SK-N-SH treated with all-trans-retinoic acid at 6 μM for 48 hours (cell line): ENCODE data around the gene UCKL1.

Source experiments
- ATAC-seq: fragments of 200-7000 bp; cut with Tn5 transposase; 3 replicates; pipeline ENCODE4 v1.9.1; 2020; ENCODE audit warnings: mild to moderate bottlenecking, moderate library complexity
- ARNTL ChIP-seq: fragments of 450-650 bp; formaldehyde crosslinking; IDR thresholded peaks from 2 replicates; pipeline ENCODE4 v1.5.0; 2020; ENCODE audit warnings: low read depth, mild to moderate bottlenecking, moderate library complexity, borderline replicate concordance
- BACH2 ChIP-seq: fragments of 250-450 bp; sonication (Bioruptor Pico); IDR thresholded peaks from 2 replicates; pipeline ENCODE4 v1.9.0; 2021; ENCODE audit warnings: mild to moderate bottlenecking, borderline replicate concordance
- CREB5 ChIP-seq: fragments of 250-450 bp; sonication (Bioruptor Pico); IDR thresholded peaks from 2 replicates; pipeline ENCODE4 v1.5.1; 2020; ENCODE audit warnings: low read depth, mild to moderate bottlenecking, moderate library complexity
- CSDC2 ChIP-seq: fragments of 250-450 bp; sonication (Bioruptor Pico); IDR thresholded peaks from 2 replicates; pipeline ENCODE4 v1.5.0; 2020; ENCODE audit warnings: mild to moderate bottlenecking, moderate library complexity
- CSRNP3 ChIP-seq: fragments of 250-450 bp; sonication (Bioruptor Pico); IDR thresholded peaks from 2 replicates; pipeline ENCODE4 v1.5.1; 2021; ENCODE audit warnings: mild to moderate bottlenecking, moderate library complexity
- ESRRG ChIP-seq: fragments of 250-450 bp; sonication (Bioruptor Pico); IDR thresholded peaks from 2 replicates; pipeline ENCODE4 v1.6.1; 2021; ENCODE audit warnings: mild to moderate bottlenecking
- GLIS3 ChIP-seq: fragments of 250-450 bp; sonication (Bioruptor Pico); IDR thresholded peaks from 2 replicates; pipeline ENCODE4 v1.5.0; 2020; ENCODE audit warnings: mild to moderate bottlenecking, moderate library complexity
- OSR1 ChIP-seq: fragments of 250-450 bp; sonication (Bioruptor Pico); IDR thresholded peaks from 2 replicates; pipeline ENCODE4 v1.8.0; 2022; ENCODE audit warnings: moderate library complexity, mild to moderate bottlenecking, inconsistent platforms
- PATZ1 ChIP-seq: fragments of 250-450 bp; sonication (Bioruptor Pico); IDR thresholded peaks from 2 replicates; pipeline ENCODE4 v1.8.0; 2020; ENCODE audit warnings: mild to moderate bottlenecking, moderate library complexity, borderline replicate concordance
- PPARA ChIP-seq: fragments of 250-450 bp; sonication (Bioruptor Pico); IDR thresholded peaks from 2 replicates; pipeline ENCODE4 v1.5.0; 2020; ENCODE audit warnings: mild to moderate bottlenecking, borderline replicate concordance
- RARB ChIP-seq: fragments of 250-450 bp; sonication (Bioruptor Pico); IDR thresholded peaks from 2 replicates; pipeline ENCODE4 v1.8.0; 2021; ENCODE audit warnings: mild to moderate bottlenecking, moderate library complexity
- SNAI2 ChIP-seq: fragments of 250-450 bp; sonication (Bioruptor Pico); IDR thresholded peaks from 2 replicates; pipeline ENCODE4 v1.5.0; 2020; ENCODE audit warnings: mild to moderate bottlenecking, moderate library complexity
- TCF4 ChIP-seq: fragments of 250-450 bp; sonication (Bioruptor Pico); IDR thresholded peaks from 2 replicates; pipeline ENCODE4 v1.8.0; 2021; ENCODE audit warnings: mild to moderate bottlenecking, moderate library complexity, borderline replicate concordance
- TSHZ2 ChIP-seq: fragments of 250-450 bp; sonication (Bioruptor Pico); IDR thresholded peaks from 2 replicates; pipeline ENCODE4 v1.5.0; 2020; ENCODE audit warnings: mild to moderate bottlenecking, moderate library complexity
- ZFP3 ChIP-seq: fragments of 250-450 bp; sonication (Bioruptor Pico); IDR thresholded peaks from 2 replicates; pipeline ENCODE4 v1.5.0; 2020; ENCODE audit warnings: mild to moderate bottlenecking, moderate library complexity
- ZFP30 ChIP-seq: fragments of 450-650 bp; formaldehyde crosslinking; IDR thresholded peaks from 2 replicates; pipeline ENCODE4 v1.5.0; 2022; ENCODE audit warnings: mild to moderate bottlenecking, moderate library complexity
- ZNF565 ChIP-seq: fragments of 450-650 bp; formaldehyde crosslinking; conservative IDR thresholded peaks from 2 replicates; pipeline ENCODE4 v1.5.0; 2020; ENCODE audit warnings: low read depth, mild to moderate bottlenecking, moderate library complexity
- ZNF70 ChIP-seq: fragments of 450-650 bp; formaldehyde crosslinking; IDR thresholded peaks from 2 replicates; pipeline ENCODE4 v1.5.0; 2020; ENCODE audit warnings: mild to moderate bottlenecking, moderate library complexity
- ZNF8 ChIP-seq: fragments of 450-650 bp; formaldehyde crosslinking; IDR thresholded peaks from 2 replicates; pipeline ENCODE4 v1.5.0; 2020; ENCODE audit warnings: mild to moderate bottlenecking, moderate library complexity

The UCKL1 gene

GRCh38 chr20:63891061-63892002, 64.9 kb downstream of the UCKL1 start:
- no peak for TF ChIP-seq PPARA (CRISPR knock-in tag)
- no peak for TF ChIP-seq RARB (CRISPR knock-in tag)
- no peak for TF ChIP-seq ZFP30
- TF ChIP-seq ARNTL (CRISPR knock-in tag): no peak
- TF ChIP-seq PATZ1 (CRISPR knock-in tag): no peak
- no peak for TF ChIP-seq GLIS3 (CRISPR knock-in tag)
- TF ChIP-seq OSR1 (CRISPR knock-in tag): no peak
- TF ChIP-seq CREB5 (CRISPR knock-in tag): no peak
- no peak for TF ChIP-seq BACH2 (CRISPR knock-in tag)
- TF ChIP-seq ZNF70: no peak
- no peak for TF ChIP-seq CSDC2 (CRISPR knock-in tag)
- no peak for TF ChIP-seq TSHZ2
- no peak for TF ChIP-seq SNAI2 (CRISPR knock-in tag)
- TF ChIP-seq ZFP3 (CRISPR knock-in tag): no peak
- TF ChIP-seq, all 23 proteins: peak for 0
- ATAC-seq: no peak

- TF ChIP-seq ZFP30 (no peak), CSRNP3 (no peak), PATZ1 (CRISPR knock-in tag) (no peak), BACH2 (CRISPR knock-in tag) (no peak), ZNF565 (CRISPR knock-in tag) (no peak), GLIS3 (CRISPR knock-in tag) (no peak), RARB (CRISPR knock-in tag) (no peak), TCF4 (no peak), ZFP3 (CRISPR knock-in tag) (no peak), ESRRG (CRISPR knock-in tag) (no peak), PPARA (CRISPR knock-in tag) (no peak), CREB5 (CRISPR knock-in tag) (no peak), TSHZ2 (no peak), CSDC2 (CRISPR knock-in tag) (no peak), OSR1 (CRISPR knock-in tag) (no peak), ZNF8 (CRISPR knock-in tag) (no peak)
- no peak for ATAC-seq
Observed at GRCh38 chr20:63890616-63891015, 65.6 kb downstream of the UCKL1 start.
